ENCODE data around the gene NF2. TPM values are rescaled to one million over a fixed set of nuclear protein-coding genes. Genes with fewer than 3 reads are reported as not detected.
A peak's percentile ranks its signal among the peaks of the same experiment; 100 is the strongest.

Gene NF2
- total RNA-seq, 3 donors from 2014 or later (not counting 1 experiment from before 2014, with no cell fraction given): 32.4 to 43.8 (median 39.6) TPM

GRCh38 chr22:29574762-29575450 lies 28.5 kb upstream of the NF2 start:
- no peaks in the 10 kb centered on the region for H3K9me3 ChIP-seq (ENCODE audit: control insufficient read depth, insufficient read depth, low read length)
- Mint-ChIP-seq H3K27me3 (ENCODE audit: low read depth in 2 of 2) (no peaks in the 10 kb centered on the region), H3K4me1 (peaks cover 0 to 2% of the 10 kb centered on the region in 2 donors), H3K9me3 (no peaks in the 10 kb centered on the region), H3K4me3 (no peak overlapping the region), H3K36me3 (no peaks in the 10 kb centered on the region), H3K27ac (no peak overlapping the region)
- no peak overlapping the region for H3K27ac ChIP-seq (ENCODE audit: low read length)
- TF ChIP-seq CTCF (IDR thresholded peaks at IDR 0.05): no peak
- no peaks in the 10 kb centered on the region for H3K27me3 ChIP-seq (ENCODE audit: control insufficient read depth, insufficient read depth, low read length)
- WGBS (ENCODE audit: insufficient coverage): 96% methylated on average over 6 of the region's 7 CpGs
- intact Hi-C loops (cut with micrococcal nuclease): no loop called here
- no peak for ATAC-seq
- H3K36me3 ChIP-seq (ENCODE audit: control insufficient read depth, insufficient read depth, low read length): no peaks in the 10 kb centered on the region
- H3K4me1 ChIP-seq (ENCODE audit: control insufficient read depth, insufficient read depth, low read length): peaks cover under 1% of the 10 kb centered on the region
- no peak for DNase-seq
- no peak overlapping the region for H3K4me3 ChIP-seq (ENCODE audit: low read length)

GRCh38 chr22:29578462-29579200 lies 24.8 kb upstream of the NF2 start:
- TF ChIP-seq CTCF (IDR thresholded peaks at IDR 0.05): no peak
- intact Hi-C loops (cut with micrococcal nuclease): no loop called here
- H3K9me3 Mint-ChIP-seq: no peaks in the 10 kb centered on the region
- Histone ChIP-seq H3K36me3 (ENCODE audit: control insufficient read depth, insufficient read depth, low read length) (no peaks in the 10 kb centered on the region), H3K27ac (ENCODE audit: low read length) (no peak overlapping the region), H3K4me3 (ENCODE audit: low read length) (no peak overlapping the region), H3K9me3 (ENCODE audit: control insufficient read depth, insufficient read depth, low read length) (no peaks in the 10 kb centered on the region), H3K27me3 (ENCODE audit: control insufficient read depth, insufficient read depth, low read length) (no peaks in the 10 kb centered on the region), H3K4me1 (ENCODE audit: control insufficient read depth, insufficient read depth, low read length) (peaks cover 13% of the 10 kb centered on the region)
- no peaks in the 10 kb centered on the region for H3K27me3 Mint-ChIP-seq (ENCODE audit: low read depth in 2 of 2)
- peaks cover 0 to 23% of the 10 kb centered on the region in 2 donors for H3K4me1 Mint-ChIP-seq
- 78% methylated on average over 10 of the region's 10 CpGs for WGBS (ENCODE audit: insufficient coverage)
- no peaks in the 10 kb centered on the region for H3K36me3 Mint-ChIP-seq
- ATAC-seq (no peak), DNase-seq (no peak)
- H3K27ac Mint-ChIP-seq: no peak overlapping the region
- no peak overlapping the region for H3K4me3 Mint-ChIP-seq

DNA sequence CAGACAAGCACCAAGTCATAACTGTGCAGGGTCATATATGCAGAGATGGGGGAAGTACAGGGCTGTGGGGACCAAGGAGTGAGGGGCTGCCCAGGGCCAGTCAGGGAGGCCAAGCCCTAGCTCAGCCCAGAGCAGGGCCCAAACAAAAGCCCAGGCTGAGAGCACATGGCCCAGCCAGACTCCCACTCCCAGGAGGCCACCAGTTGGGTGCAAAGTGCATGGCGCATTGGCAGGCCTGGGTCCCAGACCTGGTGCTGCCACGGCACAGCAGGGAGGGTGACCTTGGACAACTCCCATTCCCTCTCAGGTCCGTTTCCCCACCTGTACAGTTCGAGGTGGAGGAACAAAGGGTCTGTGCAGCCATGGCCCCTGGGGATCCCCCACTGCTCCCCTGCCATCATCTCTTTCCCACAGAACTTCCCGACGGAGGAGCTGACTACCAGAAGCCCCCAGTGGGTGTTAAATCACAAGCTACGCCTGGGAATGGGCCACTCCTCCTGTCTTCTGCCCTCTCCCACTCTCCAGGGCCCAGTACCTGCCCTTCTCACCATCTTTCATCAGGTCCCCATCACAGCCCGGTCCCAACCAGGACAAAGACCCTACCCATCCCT lies 23.1 kb upstream of the NF2 start:
- no peaks in the 10 kb centered on the region for H3K36me3 Mint-ChIP-seq
- TF ChIP-seq CTCF (IDR thresholded peaks at IDR 0.05): no peak
- peak overlapping the region; percentile 67 to 85 for H3K27ac Mint-ChIP-seq
- WGBS (ENCODE audit: insufficient coverage): 46% methylated on average over 8 of the region's 8 CpGs
- H3K27ac ChIP-seq (ENCODE audit: low read length): peak overlapping the region; percentile 18
- peak overlapping the region; percentile 55 for H3K4me3 ChIP-seq (ENCODE audit: low read length)
- peak in 1 of 2 donors; percentile 28 for DNase-seq
- peaks cover 13% of the 10 kb centered on the region for H3K4me1 ChIP-seq (ENCODE audit: control insufficient read depth, insufficient read depth, low read length)
- ATAC-seq: peak in 1 of 3 donors; percentile 1
- H3K4me1 Mint-ChIP-seq: peaks cover 0 to 23% of the 10 kb centered on the region in 2 donors
- H3K9me3 ChIP-seq (ENCODE audit: control insufficient read depth, insufficient read depth, low read length): no peaks in the 10 kb centered on the region
- H3K36me3 ChIP-seq (ENCODE audit: control insufficient read depth, insufficient read depth, low read length): no peaks in the 10 kb centered on the region
- no peaks in the 10 kb centered on the region for H3K9me3 Mint-ChIP-seq
- H3K27me3 ChIP-seq (ENCODE audit: control insufficient read depth, insufficient read depth, low read length): no peaks in the 10 kb centered on the region
- peak overlapping the region; percentile 94 for H3K4me3 Mint-ChIP-seq
- no peaks in the 10 kb centered on the region for H3K27me3 Mint-ChIP-seq (ENCODE audit: low read depth in 2 of 2)
- intact Hi-C loops (cut with micrococcal nuclease): no loop called here

Measured in natural killer cell (primary cell).